ENCODE results near the gene TIPARP. TPM values are rescaled to one million over a fixed set of nuclear protein-coding genes. Genes with fewer than 3 reads are reported as not detected.
A peak's percentile ranks its signal among the peaks of the same experiment; 100 is the strongest.
"Not testable (repeated sequence)": the region's sequence is repeated elsewhere in the genome, so short reads cannot be mapped to it uniquely, and the experiment has no call there.

The TIPARP gene
- total and polyA plus RNA-seq, 4 donors, result 15.5 to 44.7 (median 26.9) TPM

GRCh38 chr3:156705761-156706616 lies 31.6 kb downstream of the TIPARP start:
- no peak overlapping the region for H3K27ac ChIP-seq (ENCODE audit: low read depth, low read length)
- WGBS (ENCODE audit: insufficient coverage), result no CpG with 5 or more reads among the region's 3 CpGs
- no peak overlapping the region for H3K4me3 ChIP-seq (ENCODE audit: low read depth, low read length)
- no peak for DNase-seq (ENCODE audit: low read depth in 4 of 6, low spot score in 6 of 6)
- no peaks in the 10 kb centered on the region for H3K9me3 ChIP-seq (ENCODE audit: control insufficient read depth, insufficient read depth, low read length)
- H3K27me3 ChIP-seq (ENCODE audit: control insufficient read depth, insufficient read depth, low read length), result no peaks in the 10 kb centered on the region
- peaks cover 2% of the 10 kb centered on the region for H3K36me3 ChIP-seq (ENCODE audit: control insufficient read depth, insufficient read depth, low read length)
- no peaks in the 10 kb centered on the region for H3K4me1 ChIP-seq (ENCODE audit: control insufficient read depth, insufficient read depth, low read length)

- Histone ChIP-seq H3K27ac (ENCODE audit: low read depth, low read length) (no peak overlapping the region), H3K36me3 (ENCODE audit: control insufficient read depth, insufficient read depth, low read length) (peaks cover 2% of the 10 kb centered on the region), H3K27me3 (ENCODE audit: control insufficient read depth, insufficient read depth, low read length) (no peaks in the 10 kb centered on the region), H3K9me3 (ENCODE audit: control insufficient read depth, insufficient read depth, low read length) (no peaks in the 10 kb centered on the region), H3K4me3 (ENCODE audit: low read depth, low read length) (no peak overlapping the region), H3K4me1 (ENCODE audit: control insufficient read depth, insufficient read depth, low read length) (no peaks in the 10 kb centered on the region)
- DNase-seq (ENCODE audit: low read depth in 4 of 6, low spot score in 6 of 6), result no peak
- WGBS (ENCODE audit: insufficient coverage), result 91% methylated on average over 7 of the region's 7 CpGs
Measured at GRCh38 chr3:156707588-156707987, 33.2 kb downstream of the TIPARP start.

GRCh38 chr3:156710429-156710828 lies 36.0 kb downstream of the TIPARP start:
- no peaks in the 10 kb centered on the region for H3K4me1 ChIP-seq (ENCODE audit: control insufficient read depth, insufficient read depth, low read length)
- H3K4me3 ChIP-seq (ENCODE audit: low read depth, low read length), result no peak overlapping the region
- H3K27me3 ChIP-seq (ENCODE audit: control insufficient read depth, insufficient read depth, low read length), result no peaks in the 10 kb centered on the region
- no peak overlapping the region for H3K27ac ChIP-seq (ENCODE audit: low read depth, low read length)
- 100% methylated on average over 1 of the region's 1 CpG for WGBS (ENCODE audit: insufficient coverage)
- no peaks in the 10 kb centered on the region for H3K36me3 ChIP-seq (ENCODE audit: control insufficient read depth, insufficient read depth, low read length)
- H3K9me3 ChIP-seq (ENCODE audit: control insufficient read depth, insufficient read depth, low read length), result no peaks in the 10 kb centered on the region
- DNase-seq (ENCODE audit: low read depth in 4 of 6, low spot score in 6 of 6), result no peak

- Histone ChIP-seq H3K9me3 (ENCODE audit: control insufficient read depth, insufficient read depth, low read length) (no peaks in the 10 kb centered on the region), H3K4me1 (ENCODE audit: control insufficient read depth, insufficient read depth, low read length) (no peaks in the 10 kb centered on the region), H3K27me3 (ENCODE audit: control insufficient read depth, insufficient read depth, low read length) (no peaks in the 10 kb centered on the region), H3K4me3 (ENCODE audit: low read depth, low read length) (no peak overlapping the region), H3K27ac (ENCODE audit: low read depth, low read length) (no peak overlapping the region), H3K36me3 (ENCODE audit: control insufficient read depth, insufficient read depth, low read length) (no peaks in the 10 kb centered on the region)
- DNase-seq (ENCODE audit: low read depth in 4 of 6, low spot score in 6 of 6), result no peak
- WGBS (ENCODE audit: insufficient coverage), result no CpG with 5 or more reads among the region's 1 CpG
Measured at GRCh38 chr3:156711113-156711512, 36.7 kb downstream of the TIPARP start.

GRCh38 chr3:156711944-156712343 lies 37.6 kb downstream of the TIPARP start:
- no CpG with 5 or more reads among the region's 4 CpGs for WGBS (ENCODE audit: insufficient coverage)

GRCh38 chr3:156716105-156716862 lies 41.9 kb downstream of the TIPARP start:
- Histone ChIP-seq H3K9me3 (ENCODE audit: control insufficient read depth, insufficient read depth, low read length) (no peaks in the 10 kb centered on the region), H3K4me3 (ENCODE audit: low read depth, low read length) (no peak overlapping the region), H3K4me1 (ENCODE audit: control insufficient read depth, insufficient read depth, low read length) (no peaks in the 10 kb centered on the region), H3K27ac (ENCODE audit: low read depth, low read length) (no peak overlapping the region), H3K27me3 (ENCODE audit: control insufficient read depth, insufficient read depth, low read length) (no peaks in the 10 kb centered on the region), H3K36me3 (ENCODE audit: control insufficient read depth, insufficient read depth, low read length) (no peaks in the 10 kb centered on the region)
- DNase-seq (ENCODE audit: low read depth in 4 of 6, low spot score in 6 of 6), result no peak
- 100% methylated on average over 1 of the region's 6 CpGs for WGBS (ENCODE audit: insufficient coverage)

More at GRCh38 chr3:156711944-156712343, 37.6 kb downstream of the TIPARP start:
- H3K9me3 ChIP-seq (ENCODE audit: control insufficient read depth, insufficient read depth, low read length); H3K4me1 ChIP-seq (ENCODE audit: control insufficient read depth, insufficient read depth, low read length); H3K4me3 ChIP-seq (ENCODE audit: low read depth, low read length); DNase-seq (ENCODE audit: low read depth in 4 of 6, low spot score in 6 of 6); H3K27ac ChIP-seq (ENCODE audit: low read depth, low read length); H3K36me3 ChIP-seq (ENCODE audit: control insufficient read depth, insufficient read depth, low read length); H3K27me3 ChIP-seq (ENCODE audit: control insufficient read depth, insufficient read depth, low read length): not testable (repeated sequence)

GRCh38 chr3:156718622-156719306 lies 44.4 kb downstream of the TIPARP start:
- no peak overlapping the region for H3K27ac ChIP-seq (ENCODE audit: low read depth, low read length)
- no peak overlapping the region for H3K4me3 ChIP-seq (ENCODE audit: low read depth, low read length)
- H3K9me3 ChIP-seq (ENCODE audit: control insufficient read depth, insufficient read depth, low read length), result no peaks in the 10 kb centered on the region
- H3K36me3 ChIP-seq (ENCODE audit: control insufficient read depth, insufficient read depth, low read length), result no peaks in the 10 kb centered on the region
- no peaks in the 10 kb centered on the region for H3K4me1 ChIP-seq (ENCODE audit: control insufficient read depth, insufficient read depth, low read length)
- 15% methylated on average over 1 of the region's 3 CpGs for WGBS (ENCODE audit: insufficient coverage)
- peak in 3 of 6 donors; percentile 7 to 43 (median 27) for DNase-seq (ENCODE audit: low read depth in 4 of 6, low spot score in 6 of 6)
- H3K27me3 ChIP-seq (ENCODE audit: control insufficient read depth, insufficient read depth, low read length), result no peaks in the 10 kb centered on the region

GRCh38 chr3:156720826-156721225 lies 46.4 kb downstream of the TIPARP start:
- H3K27me3 ChIP-seq (ENCODE audit: control insufficient read depth, insufficient read depth, low read length), result no peaks in the 10 kb centered on the region
- H3K9me3 ChIP-seq (ENCODE audit: control insufficient read depth, insufficient read depth, low read length), result no peaks in the 10 kb centered on the region
- no peaks in the 10 kb centered on the region for H3K4me1 ChIP-seq (ENCODE audit: control insufficient read depth, insufficient read depth, low read length)
- WGBS (ENCODE audit: insufficient coverage), result no CpG with 5 or more reads among the region's 2 CpGs
- no peak overlapping the region for H3K27ac ChIP-seq (ENCODE audit: low read depth, low read length)
- no peak overlapping the region for H3K4me3 ChIP-seq (ENCODE audit: low read depth, low read length)
- no peak for DNase-seq (ENCODE audit: low read depth in 4 of 6, low spot score in 6 of 6)
- H3K36me3 ChIP-seq (ENCODE audit: control insufficient read depth, insufficient read depth, low read length), result no peaks in the 10 kb centered on the region

- no peak overlapping the region for H3K4me3 ChIP-seq (ENCODE audit: low read depth, low read length)
- no peaks in the 10 kb centered on the region for H3K9me3 ChIP-seq (ENCODE audit: control insufficient read depth, insufficient read depth, low read length)
- DNase-seq (ENCODE audit: low read depth in 4 of 6, low spot score in 6 of 6), result no peak
- H3K4me1 ChIP-seq (ENCODE audit: control insufficient read depth, insufficient read depth, low read length), result no peaks in the 10 kb centered on the region
- 86% methylated on average over 1 of the region's 2 CpGs for WGBS (ENCODE audit: insufficient coverage)
- no peaks in the 10 kb centered on the region for H3K27me3 ChIP-seq (ENCODE audit: control insufficient read depth, insufficient read depth, low read length)
- H3K36me3 ChIP-seq (ENCODE audit: control insufficient read depth, insufficient read depth, low read length), result no peaks in the 10 kb centered on the region
- no peak overlapping the region for H3K27ac ChIP-seq (ENCODE audit: low read depth, low read length)
Measured at GRCh38 chr3:156721687-156722618, 47.6 kb downstream of the TIPARP start.
